Panc1 (cell line): Measurements from ENCODE around the gene CREM.

ENCODE experiments used
- POLR2AphosphoS5 ChIP-seq: IDR thresholded peaks from 2 replicates; pipeline ENCODE4 v1.6.1; 2012; ENCODE audit warnings: mild to moderate bottlenecking, low read depth, low read length, moderate library complexity
- TCF7L2 ChIP-seq: IDR thresholded peaks from 2 replicates; pipeline ENCODE4 v1.6.1; 2011; ENCODE audit warnings: mild to moderate bottlenecking, low read depth, low read length, inconsistent platforms
- TF ChIP-seq, protein P1 (sequence below): fragments of 450-650 bp; IDR thresholded peaks from 2 replicates; pipeline ENCODE4 v1.5.1; 2017; ENCODE audit warnings: mild to moderate bottlenecking
- TF ChIP-seq, protein P2 (sequence below), 2 experiments: IDR thresholded peaks; 2 replicates each; pipeline ENCODE4 v1.6.1; 2011 to 2012; ENCODE audit warnings: low read depth in 2 of 2, control low read depth in 1 of 2, low read length in 1 of 2, mild to moderate bottlenecking in 1 of 2, moderate library complexity in 1 of 2; ENCODE audit not compliant: insufficient read depth in 1 of 2

DNA sequence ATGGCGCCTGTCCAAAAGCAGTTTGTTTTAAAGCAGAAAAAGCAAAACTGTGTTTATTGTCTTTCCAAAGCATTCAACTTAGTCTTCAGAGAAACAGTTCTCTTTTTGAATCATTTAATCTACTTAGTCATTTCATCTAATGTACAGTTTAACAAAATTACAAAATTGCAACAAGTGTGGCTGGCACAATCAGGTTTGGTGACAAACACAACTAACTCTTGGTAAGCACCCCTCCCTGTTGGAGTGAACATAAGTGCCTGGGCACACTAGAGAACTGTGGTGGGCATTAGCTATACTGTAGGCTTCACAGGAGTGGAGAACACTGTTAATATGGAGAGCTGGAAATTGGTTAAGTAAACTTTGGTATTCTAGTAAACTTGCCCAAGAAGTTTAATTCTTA is 6.9 kb downstream of the CREM start:
- TF ChIP-seq, protein P1, sequence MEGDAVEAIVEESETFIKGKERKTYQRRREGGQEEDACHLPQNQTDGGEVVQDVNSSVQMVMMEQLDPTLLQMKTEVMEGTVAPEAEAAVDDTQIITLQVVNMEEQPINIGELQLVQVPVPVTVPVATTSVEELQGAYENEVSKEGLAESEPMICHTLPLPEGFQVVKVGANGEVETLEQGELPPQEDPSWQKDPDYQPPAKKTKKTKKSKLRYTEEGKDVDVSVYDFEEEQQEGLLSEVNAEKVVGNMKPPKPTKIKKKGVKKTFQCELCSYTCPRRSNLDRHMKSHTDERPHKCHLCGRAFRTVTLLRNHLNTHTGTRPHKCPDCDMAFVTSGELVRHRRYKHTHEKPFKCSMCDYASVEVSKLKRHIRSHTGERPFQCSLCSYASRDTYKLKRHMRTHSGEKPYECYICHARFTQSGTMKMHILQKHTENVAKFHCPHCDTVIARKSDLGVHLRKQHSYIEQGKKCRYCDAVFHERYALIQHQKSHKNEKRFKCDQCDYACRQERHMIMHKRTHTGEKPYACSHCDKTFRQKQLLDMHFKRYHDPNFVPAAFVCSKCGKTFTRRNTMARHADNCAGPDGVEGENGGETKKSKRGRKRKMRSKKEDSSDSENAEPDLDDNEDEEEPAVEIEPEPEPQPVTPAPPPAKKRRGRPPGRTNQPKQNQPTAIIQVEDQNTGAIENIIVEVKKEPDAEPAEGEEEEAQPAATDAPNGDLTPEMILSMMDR: no peak
- TF ChIP-seq POLR2AphosphoS5 (no peak), TCF7L2 (no peak)
- TF ChIP-seq, protein P2, sequence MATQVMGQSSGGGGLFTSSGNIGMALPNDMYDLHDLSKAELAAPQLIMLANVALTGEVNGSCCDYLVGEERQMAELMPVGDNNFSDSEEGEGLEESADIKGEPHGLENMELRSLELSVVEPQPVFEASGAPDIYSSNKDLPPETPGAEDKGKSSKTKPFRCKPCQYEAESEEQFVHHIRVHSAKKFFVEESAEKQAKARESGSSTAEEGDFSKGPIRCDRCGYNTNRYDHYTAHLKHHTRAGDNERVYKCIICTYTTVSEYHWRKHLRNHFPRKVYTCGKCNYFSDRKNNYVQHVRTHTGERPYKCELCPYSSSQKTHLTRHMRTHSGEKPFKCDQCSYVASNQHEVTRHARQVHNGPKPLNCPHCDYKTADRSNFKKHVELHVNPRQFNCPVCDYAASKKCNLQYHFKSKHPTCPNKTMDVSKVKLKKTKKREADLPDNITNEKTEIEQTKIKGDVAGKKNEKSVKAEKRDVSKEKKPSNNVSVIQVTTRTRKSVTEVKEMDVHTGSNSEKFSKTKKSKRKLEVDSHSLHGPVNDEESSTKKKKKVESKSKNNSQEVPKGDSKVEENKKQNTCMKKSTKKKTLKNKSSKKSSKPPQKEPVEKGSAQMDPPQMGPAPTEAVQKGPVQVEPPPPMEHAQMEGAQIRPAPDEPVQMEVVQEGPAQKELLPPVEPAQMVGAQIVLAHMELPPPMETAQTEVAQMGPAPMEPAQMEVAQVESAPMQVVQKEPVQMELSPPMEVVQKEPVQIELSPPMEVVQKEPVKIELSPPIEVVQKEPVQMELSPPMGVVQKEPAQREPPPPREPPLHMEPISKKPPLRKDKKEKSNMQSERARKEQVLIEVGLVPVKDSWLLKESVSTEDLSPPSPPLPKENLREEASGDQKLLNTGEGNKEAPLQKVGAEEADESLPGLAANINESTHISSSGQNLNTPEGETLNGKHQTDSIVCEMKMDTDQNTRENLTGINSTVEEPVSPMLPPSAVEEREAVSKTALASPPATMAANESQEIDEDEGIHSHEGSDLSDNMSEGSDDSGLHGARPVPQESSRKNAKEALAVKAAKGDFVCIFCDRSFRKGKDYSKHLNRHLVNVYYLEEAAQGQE (IDR thresholded peaks at IDR 0.05; ENCODE audit: insufficient read depth in 1 of 2, low read depth in 2 of 2, low read length in 1 of 2): no peak
